SK-N-SH treated with all-trans-retinoic acid at 6 μM for 48 hours (cell line): ENCODE data around the gene ROCK2.

Experiments used
- ATAC-seq: fragments of 200-7000 bp; cut with Tn5 transposase; 3 replicates; pipeline ENCODE4 v1.9.1; 2020; ENCODE audit warnings: mild to moderate bottlenecking, moderate library complexity
- ARNTL ChIP-seq: fragments of 450-650 bp; formaldehyde crosslinking; IDR thresholded peaks from 2 replicates; pipeline ENCODE4 v1.5.0; 2020; ENCODE audit warnings: low read depth, mild to moderate bottlenecking, moderate library complexity, borderline replicate concordance
- CREB5 ChIP-seq: fragments of 250-450 bp; sonication (Bioruptor Pico); IDR thresholded peaks from 2 replicates; pipeline ENCODE4 v1.5.1; 2020; ENCODE audit warnings: low read depth, mild to moderate bottlenecking, moderate library complexity
- CSDC2 ChIP-seq: fragments of 250-450 bp; sonication (Bioruptor Pico); IDR thresholded peaks from 2 replicates; pipeline ENCODE4 v1.5.0; 2020; ENCODE audit warnings: mild to moderate bottlenecking, moderate library complexity
- GLIS3 ChIP-seq: fragments of 250-450 bp; sonication (Bioruptor Pico); IDR thresholded peaks from 2 replicates; pipeline ENCODE4 v1.5.0; 2020; ENCODE audit warnings: mild to moderate bottlenecking, moderate library complexity
- ISL1 ChIP-seq: fragments of 250-450 bp; sonication (Bioruptor Pico); IDR thresholded peaks from 2 replicates; pipeline ENCODE4 v2.1.2; 2022; ENCODE audit warnings: mild to moderate bottlenecking, moderate library complexity
- OSR1 ChIP-seq: fragments of 250-450 bp; sonication (Bioruptor Pico); IDR thresholded peaks from 2 replicates; pipeline ENCODE4 v1.8.0; 2022; ENCODE audit warnings: moderate library complexity, mild to moderate bottlenecking, inconsistent platforms
- PATZ1 ChIP-seq: fragments of 250-450 bp; sonication (Bioruptor Pico); IDR thresholded peaks from 2 replicates; pipeline ENCODE4 v1.8.0; 2020; ENCODE audit warnings: mild to moderate bottlenecking, moderate library complexity, borderline replicate concordance
- RARB ChIP-seq: fragments of 250-450 bp; sonication (Bioruptor Pico); IDR thresholded peaks from 2 replicates; pipeline ENCODE4 v1.8.0; 2021; ENCODE audit warnings: mild to moderate bottlenecking, moderate library complexity
- SNAI2 ChIP-seq: fragments of 250-450 bp; sonication (Bioruptor Pico); IDR thresholded peaks from 2 replicates; pipeline ENCODE4 v1.5.0; 2020; ENCODE audit warnings: mild to moderate bottlenecking, moderate library complexity
- TOX ChIP-seq: fragments of 250-450 bp; sonication (Bioruptor Pico); IDR thresholded peaks from 2 replicates; pipeline ENCODE4 v1.8.0; 2021; ENCODE audit warnings: mild to moderate bottlenecking, moderate library complexity, borderline replicate concordance
- TSHZ2 ChIP-seq: fragments of 250-450 bp; sonication (Bioruptor Pico); IDR thresholded peaks from 2 replicates; pipeline ENCODE4 v1.5.0; 2020; ENCODE audit warnings: mild to moderate bottlenecking, moderate library complexity
- ZC3H10 ChIP-seq: fragments of 250-450 bp; sonication (Bioruptor Pico); IDR thresholded peaks from 2 replicates; pipeline ENCODE4 v1.5.1; 2021; ENCODE audit warnings: mild to moderate bottlenecking, moderate library complexity
- ZFP3 ChIP-seq: fragments of 250-450 bp; sonication (Bioruptor Pico); IDR thresholded peaks from 2 replicates; pipeline ENCODE4 v1.5.0; 2020; ENCODE audit warnings: mild to moderate bottlenecking, moderate library complexity
- ZNF565 ChIP-seq: fragments of 450-650 bp; formaldehyde crosslinking; conservative IDR thresholded peaks from 2 replicates; pipeline ENCODE4 v1.5.0; 2020; ENCODE audit warnings: low read depth, mild to moderate bottlenecking, moderate library complexity
- ZNF70 ChIP-seq: fragments of 450-650 bp; formaldehyde crosslinking; IDR thresholded peaks from 2 replicates; pipeline ENCODE4 v1.5.0; 2020; ENCODE audit warnings: mild to moderate bottlenecking, moderate library complexity
- TF ChIP-seq, protein P1 (sequence below): fragments of 250-450 bp; sonication (Bioruptor Pico); IDR thresholded peaks from 2 replicates; pipeline ENCODE4 v1.5.1; 2021; ENCODE audit warnings: mild to moderate bottlenecking, moderate library complexity
- TF ChIP-seq, protein P2 (sequence below): fragments of 250-450 bp; sonication (Bioruptor Pico); IDR thresholded peaks from 2 replicates; pipeline ENCODE4 v1.8.0; 2021; ENCODE audit warnings: low read depth, mild to moderate bottlenecking, moderate library complexity, borderline replicate concordance

The ROCK2 gene

DNA sequence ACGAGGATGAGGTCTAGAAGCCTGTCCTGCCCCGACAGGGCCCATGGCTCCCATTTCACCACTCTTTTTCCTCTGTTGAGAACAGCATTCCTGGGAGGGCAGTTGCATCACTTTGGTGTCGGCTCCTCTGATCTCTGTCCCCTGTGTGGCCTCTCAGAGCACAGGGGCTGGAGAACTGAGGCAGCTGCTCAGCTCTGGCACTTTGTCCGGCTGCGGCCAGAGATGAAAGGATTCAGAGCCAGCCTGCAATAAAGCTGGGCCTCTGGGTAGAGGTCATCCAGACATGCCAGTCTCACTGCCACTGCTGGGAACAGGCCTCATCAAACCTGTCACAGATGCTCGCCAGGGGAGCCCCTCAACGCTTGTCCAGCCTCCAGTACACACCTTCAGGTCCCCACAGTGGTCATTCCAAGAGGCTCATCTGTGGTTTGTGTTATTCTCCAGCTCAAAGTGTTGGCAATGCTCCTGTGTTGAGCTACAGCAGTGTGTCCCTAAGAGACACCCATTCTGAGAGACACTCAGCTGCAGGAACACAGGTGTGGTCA lies 13.1 kb upstream of the ROCK2 start:
- ATAC-seq = no peak; the same call in 2 of the 3 replicates
- no peak for TF ChIP-seq ZNF565 (CRISPR knock-in tag)
- no peak for TF ChIP-seq ISL1 (CRISPR knock-in tag)
- TF ChIP-seq ZC3H10 = no peak
- TF ChIP-seq OSR1 (CRISPR knock-in tag) = no peak
- no peak for TF ChIP-seq CSDC2 (CRISPR knock-in tag)
- no peak for TF ChIP-seq PATZ1
- no peak for TF ChIP-seq TSHZ2 (CRISPR knock-in tag)
- no peak for TF ChIP-seq SNAI2 (CRISPR knock-in tag)
- TF ChIP-seq TOX (CRISPR knock-in tag) = no peak
- no peak for TF ChIP-seq ZFP3 (CRISPR knock-in tag)
- TF ChIP-seq, protein P1, sequence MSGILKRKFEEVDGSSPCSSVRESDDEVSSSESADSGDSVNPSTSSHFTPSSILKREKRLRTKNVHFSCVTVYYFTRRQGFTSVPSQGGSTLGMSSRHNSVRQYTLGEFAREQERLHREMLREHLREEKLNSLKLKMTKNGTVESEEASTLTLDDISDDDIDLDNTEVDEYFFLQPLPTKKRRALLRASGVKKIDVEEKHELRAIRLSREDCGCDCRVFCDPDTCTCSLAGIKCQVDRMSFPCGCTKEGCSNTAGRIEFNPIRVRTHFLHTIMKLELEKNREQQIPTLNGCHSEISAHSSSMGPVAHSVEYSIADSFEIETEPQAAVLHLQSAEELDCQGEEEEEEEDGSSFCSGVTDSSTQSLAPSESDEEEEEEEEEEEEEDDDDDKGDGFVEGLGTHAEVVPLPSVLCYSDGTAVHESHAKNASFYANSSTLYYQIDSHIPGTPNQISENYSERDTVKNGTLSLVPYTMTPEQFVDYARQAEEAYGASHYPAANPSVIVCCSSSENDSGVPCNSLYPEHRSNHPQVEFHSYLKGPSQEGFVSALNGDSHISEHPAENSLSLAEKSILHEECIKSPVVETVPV (CRISPR knock-in tag) = no peak
- TF ChIP-seq GLIS3 = no peak
- TF ChIP-seq, protein P2, sequence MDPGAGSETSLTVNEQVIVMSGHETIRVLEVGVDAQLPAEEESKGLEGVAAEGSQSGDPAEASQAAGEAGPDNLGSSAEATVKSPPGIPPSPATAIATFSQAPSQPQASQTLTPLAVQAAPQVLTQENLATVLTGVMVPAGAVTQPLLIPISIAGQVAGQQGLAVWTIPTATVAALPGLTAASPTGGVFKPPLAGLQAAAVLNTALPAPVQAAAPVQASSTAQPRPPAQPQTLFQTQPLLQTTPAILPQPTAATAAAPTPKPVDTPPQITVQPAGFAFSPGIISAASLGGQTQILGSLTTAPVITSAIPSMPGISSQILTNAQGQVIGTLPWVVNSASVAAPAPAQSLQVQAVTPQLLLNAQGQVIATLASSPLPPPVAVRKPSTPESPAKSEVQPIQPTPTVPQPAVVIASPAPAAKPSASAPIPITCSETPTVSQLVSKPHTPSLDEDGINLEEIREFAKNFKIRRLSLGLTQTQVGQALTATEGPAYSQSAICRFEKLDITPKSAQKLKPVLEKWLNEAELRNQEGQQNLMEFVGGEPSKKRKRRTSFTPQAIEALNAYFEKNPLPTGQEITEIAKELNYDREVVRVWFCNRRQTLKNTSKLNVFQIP (CRISPR knock-in tag) = no peak

GRCh38 chr2:11356764-11357163 lies 12.3 kb upstream of the ROCK2 start:
- no peak for ATAC-seq
- no peak for TF ChIP-seq RARB (CRISPR knock-in tag)
- TF ChIP-seq ZNF70 (CRISPR knock-in tag) = no peak
- TF ChIP-seq OSR1 (CRISPR knock-in tag) = no peak
- TF ChIP-seq, protein P1 (CRISPR knock-in tag) = no peak
- no peak for TF ChIP-seq ZC3H10
- no peak for TF ChIP-seq CREB5
- no peak for TF ChIP-seq TOX (CRISPR knock-in tag)
- no peak for TF ChIP-seq TSHZ2 (CRISPR knock-in tag)
- no peak for TF ChIP-seq ZFP3 (CRISPR knock-in tag)
- no peak for TF ChIP-seq SNAI2 (CRISPR knock-in tag)
- no peak for TF ChIP-seq ARNTL (CRISPR knock-in tag)
- no peak for TF ChIP-seq PATZ1
